Large intestine (tissue), 3 donors: ENCODE measurements around the gene FLNB. TPM values are rescaled to one million over a fixed set of nuclear protein-coding genes. Genes with fewer than 3 reads are reported as not detected.

Experiments
- DNase-seq, 2 donors: peaks; one replicate each; pipeline versions ENCODE4 v3.0.0 to v3.0.0-alpha.2; 2013
- H3K27ac ChIP-seq: one replicate; pipeline ENCODE4 v1.5.1; 2013; ENCODE audit warnings: low read length
- H3K27me3 ChIP-seq: 2 replicates; pipeline ENCODE4 v1.6.1; 2013; ENCODE audit warnings: low read length; ENCODE audit not compliant: control insufficient read depth, insufficient read depth
- H3K36me3 ChIP-seq: 2 replicates; pipeline ENCODE4 v1.6.1; 2013; ENCODE audit warnings: low read length; ENCODE audit not compliant: control insufficient read depth, insufficient read depth
- H3K4me1 ChIP-seq: one replicate; pipeline ENCODE4 v1.6.1; 2013; ENCODE audit warnings: low read length; ENCODE audit not compliant: control insufficient read depth, insufficient read depth
- H3K4me3 ChIP-seq: one replicate; pipeline ENCODE4 v1.5.1; 2013; ENCODE audit warnings: low read length
- H3K9me3 ChIP-seq: one replicate; pipeline ENCODE4 v1.6.1; 2013; ENCODE audit warnings: mild to moderate bottlenecking, low read depth, low read length, moderate library complexity; ENCODE audit not compliant: control insufficient read depth
- WGBS: methylation state at CpG from one replicate; pipeline ENCODE4 v1.1.5; 2013; ENCODE audit warnings: low lambda C conversion rate; ENCODE audit not compliant: insufficient coverage; 5-methylcytosine and 5-hydroxymethylcytosine counted together
- polyA plus RNA-seq: library from polyadenylated mRNA; unstranded; fragments of 120-200 nt; gene quantifications from one replicate; pipeline ENCODE4 v1.2.1, GENCODE V29; 2013

Gene FLNB
- polyA plus RNA-seq, 1 donor = 149 TPM

GRCh38 chr3:58029842-58030584 lies 21.8 kb downstream of the FLNB start:
- Histone ChIP-seq H3K4me1 (peaks cover 12% of the 10 kb centered on the region), H3K36me3 (no peaks in the 10 kb centered on the region), H3K9me3 (no peaks in the 10 kb centered on the region), H3K27me3 (no peaks in the 10 kb centered on the region), H3K4me3 (no peak overlapping the region), H3K27ac (no peak overlapping the region)
- no peak for DNase-seq
- 80% methylated on average over 1 of the region's 5 CpGs for WGBS

GRCh38 chr3:58032186-58032585 lies 24.0 kb downstream of the FLNB start:
- Histone ChIP-seq H3K9me3 (no peaks in the 10 kb centered on the region), H3K4me3 (no peak overlapping the region), H3K4me1 (peaks cover 22% of the 10 kb centered on the region), H3K27me3 (no peaks in the 10 kb centered on the region), H3K27ac (no peak overlapping the region), H3K36me3 (peaks cover 3% of the 10 kb centered on the region)
- no peak for DNase-seq
- 80% methylated on average over 1 of the region's 4 CpGs for whole genome bisulfite sequencing

GRCh38 chr3:58034738-58035523 lies 26.7 kb downstream of the FLNB start:
- Histone ChIP-seq H3K9me3 (no peaks in the 10 kb centered on the region), H3K36me3 (peaks cover 6% of the 10 kb centered on the region), H3K27me3 (no peaks in the 10 kb centered on the region), H3K27ac (no peak overlapping the region), H3K4me3 (no peak overlapping the region), H3K4me1 (peaks cover 33% of the 10 kb centered on the region)
- no peak for DNase-seq
- 67% methylated on average over 1 of the region's 6 CpGs for WGBS

- H3K36me3 ChIP-seq = peaks cover 6% of the 10 kb centered on the region
- H3K9me3 ChIP-seq = no peaks in the 10 kb centered on the region
- DNase-seq = no peak
- H3K27me3 ChIP-seq = no peaks in the 10 kb centered on the region
- no peak overlapping the region for H3K4me3 ChIP-seq
- WGBS = no CpG with 5 or more reads among the region's 11 CpGs
- H3K4me1 ChIP-seq = peaks cover 39% of the 10 kb centered on the region
- peak overlapping the region; percentile 65 for H3K27ac ChIP-seq
Observed at GRCh38 chr3:58035524-58036255, 27.5 kb downstream of the FLNB start.

DNA sequence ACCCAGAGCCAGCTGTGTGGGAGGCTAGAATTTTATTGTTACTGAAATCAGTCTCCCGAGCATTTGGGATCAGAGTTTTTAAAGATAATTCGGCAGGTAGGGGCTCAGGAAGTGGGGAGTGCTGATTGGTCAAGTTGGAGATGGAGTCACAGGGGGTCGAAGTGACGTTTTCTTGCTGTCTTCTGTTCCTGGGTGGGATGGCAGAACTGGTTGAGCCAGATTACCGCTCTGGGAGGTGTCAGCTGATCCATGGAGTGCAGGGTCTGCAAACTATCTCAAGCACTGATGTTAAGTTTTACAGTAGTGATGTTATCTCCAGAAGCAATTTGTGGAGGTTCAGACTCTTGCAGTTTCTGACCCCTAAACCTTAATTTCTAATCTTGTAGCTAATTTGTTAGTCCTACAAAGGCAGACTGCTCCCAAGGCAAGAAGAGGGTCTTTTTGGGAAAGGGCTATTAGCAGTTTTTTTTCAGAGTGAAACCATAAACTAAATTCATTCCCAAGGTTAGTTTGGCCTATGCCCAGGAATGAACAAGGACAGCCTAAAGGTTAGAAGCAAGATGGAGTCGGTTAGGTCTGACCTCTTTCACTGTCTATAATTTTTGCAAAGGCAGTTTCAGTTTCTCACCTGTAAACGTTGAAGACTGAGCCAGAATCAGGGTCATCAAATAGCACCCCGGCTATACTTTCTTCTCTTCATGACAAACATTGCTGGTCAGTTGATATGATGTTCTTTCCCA lies 28.2 kb downstream of the FLNB start:
- H3K4me1 ChIP-seq = peaks cover 47% of the 10 kb centered on the region
- peak overlapping the region; percentile 65 for H3K27ac ChIP-seq
- no CpG with 5 or more reads among the region's 8 CpGs for WGBS
- H3K4me3 ChIP-seq = no peak overlapping the region
- no peaks in the 10 kb centered on the region for H3K9me3 ChIP-seq
- peak in 1 of 2 donors; percentile 64 for DNase-seq
- no peaks in the 10 kb centered on the region for H3K27me3 ChIP-seq
- H3K36me3 ChIP-seq = peaks cover 6% of the 10 kb centered on the region

DNA sequence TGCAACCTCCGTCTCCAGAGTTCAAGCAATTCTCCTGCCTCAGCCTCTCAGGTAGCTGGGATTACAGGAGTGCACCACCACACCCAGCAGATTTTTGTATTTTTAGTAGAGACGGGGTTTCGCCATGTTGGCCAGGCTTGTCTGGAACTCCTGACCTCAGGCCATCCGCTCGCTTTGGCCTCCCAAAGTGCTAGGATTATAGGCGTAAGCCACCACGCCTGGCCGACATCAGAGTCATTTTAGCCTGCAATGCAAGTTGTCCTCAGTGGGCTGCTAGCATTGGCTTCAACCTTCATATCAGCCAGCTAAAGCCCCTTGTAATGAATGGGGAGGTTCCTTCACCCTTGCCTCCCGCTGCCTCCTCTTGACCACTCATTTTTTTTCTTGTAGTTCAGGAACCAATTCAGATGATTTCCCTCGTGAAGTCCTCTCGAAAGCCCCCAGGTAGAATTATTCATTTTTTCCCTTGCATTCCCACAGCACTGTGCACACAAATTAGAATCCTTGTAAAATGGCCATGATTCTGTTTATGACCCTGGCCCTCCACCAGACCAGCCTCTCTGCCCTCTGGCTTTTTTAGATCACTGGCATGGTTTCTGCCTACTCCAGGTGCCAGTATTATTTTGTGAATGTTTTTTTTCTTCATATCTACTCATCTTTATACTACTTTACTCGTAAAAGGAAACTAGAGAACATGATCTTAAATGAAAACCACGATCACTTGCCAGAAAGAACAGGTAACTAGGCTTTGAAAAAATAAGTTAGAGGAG lies 29.1 kb downstream of the FLNB start:
- Histone ChIP-seq H3K27me3 (no peaks in the 10 kb centered on the region), H3K27ac (no peak overlapping the region), H3K4me3 (no peak overlapping the region), H3K9me3 (no peaks in the 10 kb centered on the region), H3K36me3 (peaks cover 6% of the 10 kb centered on the region), H3K4me1 (peaks cover 51% of the 10 kb centered on the region)
- no peak for DNase-seq
- 94% methylated on average over 4 of the region's 13 CpGs for WGBS

GRCh38 chr3:58038675-58039292 lies 30.6 kb downstream of the FLNB start:
- no peak for DNase-seq
- no peaks in the 10 kb centered on the region for H3K9me3 ChIP-seq
- H3K36me3 ChIP-seq = peaks cover 6% of the 10 kb centered on the region
- no peak overlapping the region for H3K4me3 ChIP-seq
- H3K27me3 ChIP-seq = no peaks in the 10 kb centered on the region
- 100% methylated on average over 1 of the region's 8 CpGs for WGBS
- peaks cover 59% of the 10 kb centered on the region for H3K4me1 ChIP-seq
- H3K27ac ChIP-seq = no peak overlapping the region

DNA sequence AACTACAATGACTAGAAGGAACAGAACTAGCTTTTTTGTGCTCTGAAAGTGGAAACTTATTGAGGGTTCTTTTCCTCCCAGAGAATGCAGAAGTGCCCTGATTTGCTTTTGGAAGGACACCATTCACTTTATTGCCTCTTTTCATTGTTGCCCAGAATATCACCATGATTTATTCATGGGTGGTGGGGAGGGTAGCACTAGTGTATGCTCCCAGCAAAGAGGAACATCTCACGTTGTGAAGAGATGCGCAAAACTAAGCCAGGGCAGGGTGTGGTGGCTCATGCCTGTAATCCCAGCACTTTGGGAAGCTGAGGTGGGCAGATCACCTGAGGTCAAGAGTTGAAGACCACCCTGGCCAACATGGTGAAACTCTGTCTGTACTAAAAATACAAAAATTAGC lies 31.4 kb downstream of the FLNB start:
- Histone ChIP-seq H3K27ac (no peak overlapping the region), H3K4me3 (no peak overlapping the region), H3K4me1 (peaks cover 61% of the 10 kb centered on the region), H3K9me3 (no peaks in the 10 kb centered on the region), H3K36me3 (peaks cover 6% of the 10 kb centered on the region), H3K27me3 (no peaks in the 10 kb centered on the region)
- no peak for DNase-seq
- WGBS = no CpG with 5 or more reads among the region's 2 CpGs

DNA sequence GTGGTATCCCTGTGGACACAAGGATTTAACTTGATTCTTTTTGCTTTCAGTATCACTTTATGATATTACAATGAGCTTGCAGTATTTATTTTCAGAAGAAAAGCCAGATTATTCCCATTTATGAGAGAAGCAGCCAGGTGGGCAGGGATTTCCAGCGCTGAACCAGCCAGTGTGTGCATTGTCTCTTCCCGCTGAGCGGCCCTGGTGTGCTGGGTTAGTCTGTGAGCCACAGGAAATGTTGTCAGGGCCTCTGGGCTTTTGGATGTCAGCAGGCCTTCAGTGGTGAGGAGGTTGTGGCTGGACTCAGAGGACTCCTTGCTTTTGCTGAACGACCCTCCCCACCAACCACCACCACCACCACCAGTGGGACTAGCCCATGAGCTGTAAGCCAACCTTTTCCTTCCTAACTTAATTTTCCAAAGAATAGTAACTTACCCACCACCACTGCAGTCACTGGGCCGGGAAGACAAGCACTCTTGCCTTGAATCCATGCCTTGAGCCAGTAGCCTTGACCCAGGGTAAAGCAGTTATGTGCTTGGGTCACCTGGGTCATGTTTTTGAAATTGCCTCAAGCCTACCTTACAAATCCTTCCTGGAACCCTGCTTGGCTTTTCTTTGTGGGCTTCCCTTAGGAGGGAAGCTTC lies 33.1 kb downstream of the FLNB start:
- H3K27ac ChIP-seq = peak overlapping the region; percentile 23
- H3K4me3 ChIP-seq = no peak overlapping the region
- H3K4me1 ChIP-seq = peaks cover 50% of the 10 kb centered on the region
- no CpG with 5 or more reads among the region's 5 CpGs for WGBS
- no peak for DNase-seq
- no peaks in the 10 kb centered on the region for H3K27me3 ChIP-seq
- peaks cover 3% of the 10 kb centered on the region for H3K36me3 ChIP-seq
- no peaks in the 10 kb centered on the region for H3K9me3 ChIP-seq
